ENCODE data around the gene SSB.

GRCh38 chr2:169819106-169819505, 20.4 kb downstream of the SSB start:
- TF ChIP-seq CTCF (IDR thresholded peaks at IDR 0.05 in 4 of 5, conservative IDR thresholded peaks at IDR 0.05 in 1 of 5) (no peak), POLR2A (IDR thresholded peaks at IDR 0.05) (no peak)
